ENCODE data around the gene TLX3.

DNA sequence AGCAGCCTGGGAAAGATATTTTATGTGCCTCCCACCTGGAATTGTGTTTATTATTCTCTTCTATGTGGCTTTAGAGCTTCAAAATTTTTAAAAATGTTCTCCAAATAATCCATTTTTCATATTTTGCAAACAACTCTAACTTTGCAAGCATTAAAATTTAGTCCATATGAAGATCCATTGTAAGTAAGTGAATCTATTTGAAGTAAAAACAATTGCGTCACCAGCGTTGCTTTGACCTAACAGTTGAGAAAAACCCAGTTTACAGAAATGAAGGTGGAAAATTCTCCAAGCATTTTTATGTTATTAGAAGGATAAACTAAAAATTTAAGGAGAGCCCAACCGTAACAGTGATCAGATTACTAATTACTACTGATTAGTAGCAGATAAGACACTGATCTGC, 38.9 kb upstream of the TLX3 start:
- no peak for TF ChIP-seq GABPA (IDR thresholded peaks at IDR 0.05; ENCODE audit: borderline replicate concordance, insufficient read depth, low read length)
- no peak for TF ChIP-seq CBX5 (IDR thresholded peaks at IDR 0.05; ENCODE audit: low read depth, low read length)
- TF ChIP-seq YY1 (IDR thresholded peaks at IDR 0.05; ENCODE audit: low read depth, low read length) = no peak
- TF ChIP-seq, protein P1, sequence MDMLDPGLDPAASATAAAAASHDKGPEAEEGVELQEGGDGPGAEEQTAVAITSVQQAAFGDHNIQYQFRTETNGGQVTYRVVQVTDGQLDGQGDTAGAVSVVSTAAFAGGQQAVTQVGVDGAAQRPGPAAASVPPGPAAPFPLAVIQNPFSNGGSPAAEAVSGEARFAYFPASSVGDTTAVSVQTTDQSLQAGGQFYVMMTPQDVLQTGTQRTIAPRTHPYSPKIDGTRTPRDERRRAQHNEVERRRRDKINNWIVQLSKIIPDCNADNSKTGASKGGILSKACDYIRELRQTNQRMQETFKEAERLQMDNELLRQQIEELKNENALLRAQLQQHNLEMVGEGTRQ (IDR thresholded peaks at IDR 0.05; ENCODE audit: low read length) = no peak
- no peak for TF ChIP-seq CEBPB (IDR thresholded peaks at IDR 0.05; ENCODE audit: low read depth, low read length)
- no peak for TF ChIP-seq KDM4A (IDR thresholded peaks at IDR 0.05; ENCODE audit: low read depth, low read length, severe bottlenecking)
- TF ChIP-seq, protein P2, sequence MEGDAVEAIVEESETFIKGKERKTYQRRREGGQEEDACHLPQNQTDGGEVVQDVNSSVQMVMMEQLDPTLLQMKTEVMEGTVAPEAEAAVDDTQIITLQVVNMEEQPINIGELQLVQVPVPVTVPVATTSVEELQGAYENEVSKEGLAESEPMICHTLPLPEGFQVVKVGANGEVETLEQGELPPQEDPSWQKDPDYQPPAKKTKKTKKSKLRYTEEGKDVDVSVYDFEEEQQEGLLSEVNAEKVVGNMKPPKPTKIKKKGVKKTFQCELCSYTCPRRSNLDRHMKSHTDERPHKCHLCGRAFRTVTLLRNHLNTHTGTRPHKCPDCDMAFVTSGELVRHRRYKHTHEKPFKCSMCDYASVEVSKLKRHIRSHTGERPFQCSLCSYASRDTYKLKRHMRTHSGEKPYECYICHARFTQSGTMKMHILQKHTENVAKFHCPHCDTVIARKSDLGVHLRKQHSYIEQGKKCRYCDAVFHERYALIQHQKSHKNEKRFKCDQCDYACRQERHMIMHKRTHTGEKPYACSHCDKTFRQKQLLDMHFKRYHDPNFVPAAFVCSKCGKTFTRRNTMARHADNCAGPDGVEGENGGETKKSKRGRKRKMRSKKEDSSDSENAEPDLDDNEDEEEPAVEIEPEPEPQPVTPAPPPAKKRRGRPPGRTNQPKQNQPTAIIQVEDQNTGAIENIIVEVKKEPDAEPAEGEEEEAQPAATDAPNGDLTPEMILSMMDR (IDR thresholded peaks at IDR 0.05; ENCODE audit: control extremely low read depth in 1 of 3, insufficient read depth in 1 of 3, low read depth in 1 of 3, low read length in 3 of 3) = no peak
- TF ChIP-seq SIN3A (conservative IDR thresholded peaks at IDR 0.05 in 1 of 2, IDR thresholded peaks at IDR 0.05 in 1 of 2; ENCODE audit: low read depth in 1 of 2, low read length in 2 of 2) = no peak
- no peak for TF ChIP-seq CBX8 (IDR thresholded peaks at IDR 0.05; ENCODE audit: borderline replicate concordance, low read depth, low read length)
- no peak for TF ChIP-seq SRF (IDR thresholded peaks at IDR 0.05; ENCODE audit: low read depth, low read length)
- no peak for TF ChIP-seq POLR2A (IDR thresholded peaks at IDR 0.05; ENCODE audit: control extremely low read depth in 1 of 2, low read depth in 2 of 2, low read length in 2 of 2)
- no peak for TF ChIP-seq EZH2 (IDR thresholded peaks at IDR 0.05; ENCODE audit: low read depth, low read length, severe bottlenecking)
- no peak for TF ChIP-seq SP2 (IDR thresholded peaks at IDR 0.05; ENCODE audit: low read length)

All from H1 (cell line).